ENCODE measurements around the gene LRRFIP1.
A peak's percentile ranks its signal among the peaks of the same experiment; 100 is the strongest.

Gene LRRFIP1

GRCh38 chr2:237708491-237708890 lies 81.1 kb downstream of the LRRFIP1 start:
- no peak for DNase-seq

GRCh38 chr2:237708961-237709360 lies 81.6 kb downstream of the LRRFIP1 start:
- peak; percentile 10 for DNase-seq

GRCh38 chr2:237711458-237712150 lies 84.2 kb downstream of the LRRFIP1 start:
- peak; percentile 6 for DNase-seq

GRCh38 chr2:237712477-237713377 lies 85.3 kb downstream of the LRRFIP1 start:
- peak; percentile 7 for DNase-seq

GRCh38 chr2:237714690-237715458 lies 87.5 kb downstream of the LRRFIP1 start:
- peak; percentile 80 for DNase-seq

- no peak for DNase-seq
Measured at GRCh38 chr2:237715459-237715947, 88.1 kb downstream of the LRRFIP1 start.

GRCh38 chr2:237716011-237716410 lies 88.6 kb downstream of the LRRFIP1 start:
- no peak for DNase-seq

GRCh38 chr2:237717366-237718276 lies 90.2 kb downstream of the LRRFIP1 start:
- no peak for DNase-seq

- no peak for DNase-seq
Measured at GRCh38 chr2:237718277-237718634, 90.9 kb downstream of the LRRFIP1 start.

GRCh38 chr2:237720444-237720843 lies 93.1 kb downstream of the LRRFIP1 start:
- no peak for DNase-seq

GRCh38 chr2:237720957-237721356 lies 93.6 kb downstream of the LRRFIP1 start:
- DNase-seq, result no peak

- no peak for DNase-seq
Measured at GRCh38 chr2:237721458-237721857, 94.1 kb downstream of the LRRFIP1 start.

- no peak for DNase-seq
Measured at GRCh38 chr2:237722616-237723015, 95.2 kb downstream of the LRRFIP1 start.

- DNase-seq, result no peak
Measured at GRCh38 chr2:237723023-237723422, 95.6 kb downstream of the LRRFIP1 start.

- peak; percentile 60 for DNase-seq
Measured at GRCh38 chr2:237723602-237724001, 96.2 kb downstream of the LRRFIP1 start.

GRCh38 chr2:237724811-237725478 lies 97.6 kb downstream of the LRRFIP1 start:
- DNase-seq, result no peak

GRCh38 chr2:237725661-237726060 lies 98.3 kb downstream of the LRRFIP1 start:
- no peak for DNase-seq

- peak; percentile 72 for DNase-seq
Measured at GRCh38 chr2:237726401-237726830, 99.0 kb downstream of the LRRFIP1 start.

GRCh38 chr2:237727363-237727762 lies 100.0 kb downstream of the LRRFIP1 start:
- DNase-seq, result no peak

GRCh38 chr2:237729681-237730475 lies 102.5 kb downstream of the LRRFIP1 start:
- DNase-seq, result no peak

- DNase-seq, result no peak
Measured at GRCh38 chr2:237731663-237732062, 104.3 kb downstream of the LRRFIP1 start.
